GM18858 (cell line): ENCODE data around the gene SIGLEC6.

Source experiments
- ATAC-seq: cut with Tn5 transposase; IDR thresholded peaks from one replicate; pipeline ENCODE4 v1.9.1; 2021; ENCODE audit not compliant: unreplicated experiment

Gene SIGLEC6

GRCh38 chr19:51548891-51549305 is 17.4 kb upstream of the SIGLEC6 start:
- no peak for ATAC-seq

GRCh38 chr19:51548213-51548651 is 16.8 kb upstream of the SIGLEC6 start:
- no peak for ATAC-seq

GRCh38 chr19:51547397-51548212 is 16.1 kb upstream of the SIGLEC6 start:
- ATAC-seq: no peak

GRCh38 chr19:51546650-51547396 is 15.4 kb upstream of the SIGLEC6 start:
- ATAC-seq: no peak

- no peak for ATAC-seq
Measured at GRCh38 chr19:51546107-51546649, 14.7 kb upstream of the SIGLEC6 start.

- no peak for ATAC-seq
Measured at GRCh38 chr19:51544038-51544437, 12.6 kb upstream of the SIGLEC6 start.

GRCh38 chr19:51542699-51543098 is 11.2 kb upstream of the SIGLEC6 start:
- ATAC-seq: no peak

GRCh38 chr19:51541458-51542357 is 10.2 kb upstream of the SIGLEC6 start:
- no peak for ATAC-seq

- no peak for ATAC-seq
Measured at GRCh38 chr19:51539821-51540366, 8.4 kb upstream of the SIGLEC6 start.

- ATAC-seq: no peak
Measured at GRCh38 chr19:51535535-51535934, 4.1 kb upstream of the SIGLEC6 start.

- ATAC-seq: no peak
Measured at GRCh38 chr19:51530616-51531015, 854 bp downstream of the SIGLEC6 start.

- ATAC-seq: no peak
Measured at GRCh38 chr19:51529301-51529700, 2.2 kb downstream of the SIGLEC6 start.

GRCh38 chr19:51525651-51526050 is 5.8 kb downstream of the SIGLEC6 start:
- no peak for ATAC-seq

- ATAC-seq: no peak
Measured at GRCh38 chr19:51524666-51525264, 6.7 kb downstream of the SIGLEC6 start.

- ATAC-seq: no peak
Measured at GRCh38 chr19:51521781-51522180, 9.7 kb downstream of the SIGLEC6 start.

- ATAC-seq: no peak
Measured at GRCh38 chr19:51521357-51521756, 10.1 kb downstream of the SIGLEC6 start.

GRCh38 chr19:51520728-51521127 is 10.7 kb downstream of the SIGLEC6 start:
- no peak for ATAC-seq

- no peak for ATAC-seq
Measured at GRCh38 chr19:51514866-51515481, 16.5 kb downstream of the SIGLEC6 start.

- no peak for ATAC-seq
Measured at GRCh38 chr19:51513968-51514367, 17.5 kb downstream of the SIGLEC6 start.

GRCh38 chr19:51511353-51511752 is 20.1 kb downstream of the SIGLEC6 start:
- ATAC-seq: no peak
